Measurements from ENCODE around the gene UGCG. TPM values are rescaled to one million over a fixed set of nuclear protein-coding genes. Genes with fewer than 3 reads are reported as not detected.

The UGCG gene
- total and polyA plus RNA-seq, 10 of the 15 experiments (the other 5 are each of a cell fraction or from before 2014, with no cell fraction given), result 21.7 to 96.6 (median 48.9) TPM

DNA sequence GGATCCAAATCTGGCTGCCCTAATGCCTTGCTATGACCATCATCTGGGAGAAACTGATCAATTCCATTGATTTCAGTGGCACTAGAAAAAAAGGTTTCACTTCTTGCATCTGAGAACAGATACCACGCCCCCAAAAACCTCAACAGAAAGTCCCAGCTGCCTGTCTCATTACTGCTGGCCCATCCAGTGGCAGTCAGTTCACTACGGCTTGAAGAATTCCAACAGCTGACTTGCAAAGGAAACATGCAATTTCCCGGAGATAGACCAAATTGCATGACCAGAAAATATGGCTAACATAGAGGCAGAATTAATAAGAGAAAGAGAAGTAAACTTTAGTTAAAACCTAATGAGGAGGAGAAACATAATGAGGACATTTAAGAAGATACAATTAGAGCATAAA, 48.6 kb downstream of the UGCG start (continued):
- TF ChIP-seq CBX5 (IDR thresholded peaks at IDR 0.05; ENCODE audit: low read depth) (no peak), TCF12 (IDR thresholded peaks at IDR 0.05; ENCODE audit: low read depth, low read length) (peak; percentile 84; the same call in 1 of the 2 replicates), NR2C2 (IDR thresholded peaks at IDR 0.05; ENCODE audit: borderline replicate concordance, control insufficient read depth, insufficient read length, low read depth) (no peak), RELA (IDR thresholded peaks at IDR 0.05; ENCODE audit: borderline replicate concordance, partially characterized antibody) (no peak), NR2C1 (IDR thresholded peaks at IDR 0.05) (no peak), PAX5 (IDR thresholded peaks at IDR 0.05; ENCODE audit: borderline replicate concordance, low read depth, low read length) (0 out of 2 replicates have a peak, but pooled peaks have one; percentile 53), SMAD5 (IDR thresholded peaks at IDR 0.05; ENCODE audit: low read depth) (no peak), NR2F1 (conservative IDR thresholded peaks at IDR 0.05) (0 out of 2 replicates have a peak, but pooled peaks have one; percentile 23), MEF2A (IDR thresholded peaks at IDR 0.05; ENCODE audit: insufficient read depth, low read depth, low read length) (no peak), TARDBP (IDR thresholded peaks at IDR 0.05; ENCODE audit: borderline replicate concordance) (no peak), ETV6 (conservative IDR thresholded peaks at IDR 0.05 in 1 of 2, IDR thresholded peaks at IDR 0.05 in 1 of 2; ENCODE audit: borderline replicate concordance in 1 of 2, low read depth in 1 of 2) (no peak), ZNF384 (IDR thresholded peaks at IDR 0.05; ENCODE audit: borderline replicate concordance, low read depth, low read length) (peak; percentile 80; the same call in 1 of the 2 replicates)
- TF ChIP-seq, protein P1, sequence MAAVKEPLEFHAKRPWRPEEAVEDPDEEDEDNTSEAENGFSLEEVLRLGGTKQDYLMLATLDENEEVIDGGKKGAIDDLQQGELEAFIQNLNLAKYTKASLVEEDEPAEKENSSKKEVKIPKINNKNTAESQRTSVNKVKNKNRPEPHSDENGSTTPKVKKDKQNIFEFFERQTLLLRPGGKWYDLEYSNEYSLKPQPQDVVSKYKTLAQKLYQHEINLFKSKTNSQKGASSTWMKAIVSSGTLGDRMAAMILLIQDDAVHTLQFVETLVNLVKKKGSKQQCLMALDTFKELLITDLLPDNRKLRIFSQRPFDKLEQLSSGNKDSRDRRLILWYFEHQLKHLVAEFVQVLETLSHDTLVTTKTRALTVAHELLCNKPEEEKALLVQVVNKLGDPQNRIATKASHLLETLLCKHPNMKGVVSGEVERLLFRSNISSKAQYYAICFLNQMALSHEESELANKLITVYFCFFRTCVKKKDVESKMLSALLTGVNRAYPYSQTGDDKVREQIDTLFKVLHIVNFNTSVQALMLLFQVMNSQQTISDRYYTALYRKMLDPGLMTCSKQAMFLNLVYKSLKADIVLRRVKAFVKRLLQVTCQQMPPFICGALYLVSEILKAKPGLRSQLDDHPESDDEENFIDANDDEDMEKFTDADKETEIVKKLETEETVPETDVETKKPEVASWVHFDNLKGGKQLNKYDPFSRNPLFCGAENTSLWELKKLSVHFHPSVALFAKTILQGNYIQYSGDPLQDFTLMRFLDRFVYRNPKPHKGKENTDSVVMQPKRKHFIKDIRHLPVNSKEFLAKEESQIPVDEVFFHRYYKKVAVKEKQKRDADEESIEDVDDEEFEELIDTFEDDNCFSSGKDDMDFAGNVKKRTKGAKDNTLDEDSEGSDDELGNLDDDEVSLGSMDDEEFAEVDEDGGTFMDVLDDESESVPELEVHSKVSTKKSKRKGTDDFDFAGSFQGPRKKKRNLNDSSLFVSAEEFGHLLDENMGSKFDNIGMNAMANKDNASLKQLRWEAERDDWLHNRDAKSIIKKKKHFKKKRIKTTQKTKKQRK (IDR thresholded peaks at IDR 0.05; ENCODE audit: low read depth, low read length), result no peak
- TF ChIP-seq, protein P2, sequence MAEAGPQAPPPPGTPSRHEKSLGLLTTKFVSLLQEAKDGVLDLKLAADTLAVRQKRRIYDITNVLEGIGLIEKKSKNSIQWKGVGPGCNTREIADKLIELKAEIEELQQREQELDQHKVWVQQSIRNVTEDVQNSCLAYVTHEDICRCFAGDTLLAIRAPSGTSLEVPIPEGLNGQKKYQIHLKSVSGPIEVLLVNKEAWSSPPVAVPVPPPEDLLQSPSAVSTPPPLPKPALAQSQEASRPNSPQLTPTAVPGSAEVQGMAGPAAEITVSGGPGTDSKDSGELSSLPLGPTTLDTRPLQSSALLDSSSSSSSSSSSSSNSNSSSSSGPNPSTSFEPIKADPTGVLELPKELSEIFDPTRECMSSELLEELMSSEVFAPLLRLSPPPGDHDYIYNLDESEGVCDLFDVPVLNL (IDR thresholded peaks at IDR 0.05; ENCODE audit: low read depth, low read length), result no peak
- TF ChIP-seq, protein P3, sequence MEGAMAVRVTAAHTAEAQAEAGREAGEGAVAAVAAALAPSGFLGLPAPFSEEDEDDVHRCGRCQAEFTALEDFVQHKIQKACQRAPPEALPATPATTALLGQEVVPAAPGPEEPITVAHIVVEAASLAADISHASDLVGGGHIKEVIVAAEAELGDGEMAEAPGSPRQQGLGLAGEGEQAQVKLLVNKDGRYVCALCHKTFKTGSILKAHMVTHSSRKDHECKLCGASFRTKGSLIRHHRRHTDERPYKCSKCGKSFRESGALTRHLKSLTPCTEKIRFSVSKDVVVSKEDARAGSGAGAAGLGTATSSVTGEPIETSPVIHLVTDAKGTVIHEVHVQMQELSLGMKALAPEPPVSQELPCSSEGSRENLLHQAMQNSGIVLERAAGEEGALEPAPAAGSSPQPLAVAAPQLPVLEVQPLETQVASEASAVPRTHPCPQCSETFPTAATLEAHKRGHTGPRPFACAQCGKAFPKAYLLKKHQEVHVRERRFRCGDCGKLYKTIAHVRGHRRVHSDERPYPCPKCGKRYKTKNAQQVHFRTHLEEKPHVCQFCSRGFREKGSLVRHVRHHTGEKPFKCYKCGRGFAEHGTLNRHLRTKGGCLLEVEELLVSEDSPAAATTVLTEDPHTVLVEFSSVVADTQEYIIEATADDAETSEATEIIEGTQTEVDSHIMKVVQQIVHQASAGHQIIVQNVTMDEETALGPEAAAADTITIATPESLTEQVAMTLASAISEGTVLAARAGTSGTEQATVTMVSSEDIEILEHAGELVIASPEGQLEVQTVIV (IDR thresholded peaks at IDR 0.05; ENCODE audit: borderline replicate concordance, partially characterized antibody), result no peak
- TF ChIP-seq, protein P4, sequence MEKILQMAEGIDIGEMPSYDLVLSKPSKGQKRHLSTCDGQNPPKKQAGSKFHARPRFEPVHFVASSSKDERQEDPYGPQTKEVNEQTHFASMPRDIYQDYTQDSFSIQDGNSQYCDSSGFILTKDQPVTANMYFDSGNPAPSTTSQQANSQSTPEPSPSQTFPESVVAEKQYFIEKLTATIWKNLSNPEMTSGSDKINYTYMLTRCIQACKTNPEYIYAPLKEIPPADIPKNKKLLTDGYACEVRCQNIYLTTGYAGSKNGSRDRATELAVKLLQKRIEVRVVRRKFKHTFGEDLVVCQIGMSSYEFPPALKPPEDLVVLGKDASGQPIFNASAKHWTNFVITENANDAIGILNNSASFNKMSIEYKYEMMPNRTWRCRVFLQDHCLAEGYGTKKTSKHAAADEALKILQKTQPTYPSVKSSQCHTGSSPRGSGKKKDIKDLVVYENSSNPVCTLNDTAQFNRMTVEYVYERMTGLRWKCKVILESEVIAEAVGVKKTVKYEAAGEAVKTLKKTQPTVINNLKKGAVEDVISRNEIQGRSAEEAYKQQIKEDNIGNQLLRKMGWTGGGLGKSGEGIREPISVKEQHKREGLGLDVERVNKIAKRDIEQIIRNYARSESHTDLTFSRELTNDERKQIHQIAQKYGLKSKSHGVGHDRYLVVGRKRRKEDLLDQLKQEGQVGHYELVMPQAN (conservative IDR thresholded peaks at IDR 0.05), result no peak
- TF ChIP-seq, protein P5, sequence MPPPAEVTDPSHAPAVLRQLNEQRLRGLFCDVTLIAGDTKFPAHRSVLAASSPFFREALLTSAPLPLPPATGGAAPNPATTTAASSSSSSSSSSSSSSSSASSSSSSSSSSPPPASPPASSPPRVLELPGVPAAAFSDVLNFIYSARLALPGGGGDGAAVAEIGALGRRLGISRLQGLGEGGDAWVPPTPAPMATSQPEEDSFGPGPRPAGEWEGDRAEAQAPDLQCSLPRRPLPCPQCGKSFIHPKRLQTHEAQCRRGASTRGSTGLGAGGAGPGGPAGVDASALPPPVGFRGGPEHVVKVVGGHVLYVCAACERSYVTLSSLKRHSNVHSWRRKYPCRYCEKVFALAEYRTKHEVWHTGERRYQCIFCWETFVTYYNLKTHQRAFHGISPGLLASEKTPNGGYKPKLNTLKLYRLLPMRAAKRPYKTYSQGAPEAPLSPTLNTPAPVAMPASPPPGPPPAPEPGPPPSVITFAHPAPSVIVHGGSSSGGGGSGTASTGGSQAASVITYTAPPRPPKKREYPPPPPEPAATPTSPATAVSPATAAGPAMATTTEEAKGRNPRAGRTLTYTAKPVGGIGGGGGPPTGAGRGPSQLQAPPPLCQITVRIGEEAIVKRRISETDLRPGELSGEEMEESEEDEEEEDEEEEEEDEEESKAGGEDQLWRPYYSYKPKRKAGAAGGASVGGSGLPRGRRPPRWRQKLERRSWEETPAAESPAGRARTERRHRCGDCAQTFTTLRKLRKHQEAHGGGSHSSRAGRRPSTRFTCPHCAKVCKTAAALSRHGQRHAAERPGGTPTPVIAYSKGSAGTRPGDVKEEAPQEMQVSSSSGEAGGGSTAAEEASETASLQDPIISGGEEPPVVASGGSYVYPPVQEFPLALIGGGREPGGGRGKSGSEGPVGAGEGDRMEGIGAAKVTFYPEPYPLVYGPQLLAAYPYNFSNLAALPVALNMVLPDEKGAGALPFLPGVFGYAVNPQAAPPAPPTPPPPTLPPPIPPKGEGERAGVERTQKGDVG (CRISPR knock-in tag; IDR thresholded peaks at IDR 0.05), result no peak

Data from GM12878 (cell line).